Fibroblast of lung (primary cell): Measurements from ENCODE around the gene NFE2L3.

Experiments
- CTCF ChIP-seq, 2 donors: IDR thresholded peaks in 1 of 2; conservative IDR thresholded peaks in 1 of 2; 1 replicate in 1 of 2; 2 replicates in 1 of 2; pipeline ENCODE4 v1.5.1; 2011 to 2012; ENCODE audit warnings: low read length in 2 of 2, control low read depth in 1 of 2, inconsistent platforms in 1 of 2, low read depth in 1 of 2, mild to moderate bottlenecking in 1 of 2
- EZH2 ChIP-seq: IDR thresholded peaks from 2 replicates; pipeline ENCODE4 v1.5.1; 2012; ENCODE audit warnings: low read length, control low read depth, mild to moderate bottlenecking; ENCODE audit errors: missing control alignments

- no peak for TF ChIP-seq EZH2
- no peak for TF ChIP-seq CTCF (conservative IDR thresholded peaks at IDR 0.05 in 1 of 2, IDR thresholded peaks at IDR 0.05 in 1 of 2; ENCODE audit: low read depth in 1 of 2, low read length in 2 of 2)
Measured at GRCh38 chr7:26216049-26216448, 64.1 kb downstream of the NFE2L3 start.
